ENCODE measurements around the gene OTOG.

The OTOG gene

GRCh38 chr11:17563961-17564686 lies 17.1 kb downstream of the OTOG start:
- no peak for DNase-seq

GRCh38 chr11:17564687-17565042 lies 17.6 kb downstream of the OTOG start:
- DNase-seq: no peak

- no peak for DNase-seq
Observed at GRCh38 chr11:17568944-17569343, 21.9 kb downstream of the OTOG start.

GRCh38 chr11:17570034-17570433 lies 23.0 kb downstream of the OTOG start:
- DNase-seq: no peak

GRCh38 chr11:17571431-17572358 lies 24.6 kb downstream of the OTOG start:
- DNase-seq: no peak

GRCh38 chr11:17572359-17572690 lies 25.3 kb downstream of the OTOG start:
- no peak for DNase-seq

- no peak for DNase-seq
Observed at GRCh38 chr11:17572791-17573460, 25.9 kb downstream of the OTOG start.

GRCh38 chr11:17573526-17573925 lies 26.5 kb downstream of the OTOG start:
- no peak for DNase-seq

- no peak for DNase-seq
Observed at GRCh38 chr11:17574141-17575091, 27.4 kb downstream of the OTOG start.

GRCh38 chr11:17575431-17576425 lies 28.7 kb downstream of the OTOG start:
- DNase-seq: no peak

- DNase-seq: no peak
Observed at GRCh38 chr11:17578296-17578695, 31.2 kb downstream of the OTOG start.

- no peak for DNase-seq
Observed at GRCh38 chr11:17578958-17579357, 31.9 kb downstream of the OTOG start.

GRCh38 chr11:17579451-17579850 lies 32.4 kb downstream of the OTOG start:
- no peak for DNase-seq

GRCh38 chr11:17580271-17580670 lies 33.2 kb downstream of the OTOG start:
- DNase-seq: no peak

GRCh38 chr11:17581036-17581731 lies 34.1 kb downstream of the OTOG start:
- DNase-seq: no peak

- DNase-seq: no peak
Observed at GRCh38 chr11:17581732-17582053, 34.6 kb downstream of the OTOG start.

- DNase-seq: no peak
Observed at GRCh38 chr11:17585911-17586695, 39.0 kb downstream of the OTOG start.

- no peak for DNase-seq
Observed at GRCh38 chr11:17588166-17588565, 41.1 kb downstream of the OTOG start.

GRCh38 chr11:17588721-17589120 lies 41.7 kb downstream of the OTOG start:
- DNase-seq: no peak

GRCh38 chr11:17590463-17590862 lies 43.4 kb downstream of the OTOG start:
- no peak for DNase-seq

Data from fibroblast of skin of right quadriceps (primary cell).